Activated T-helper 2 cell treated with anti-CD3 and anti-CD28 coated beads, Interferon-gamma antibody, Interleukin-2, Interleukin-4, amounts not matched to agents 10 μg/mL and 5 μg/mL and 100 μg/mL, durations not matched to agents 14 hours and 24 hours and 36 hours (primary cell): Measurements from ENCODE around the gene PSME1. TPM values are rescaled to one million over a fixed set of nuclear protein-coding genes. Genes with fewer than 3 reads are reported as not detected.

Experiments used
- DNase-seq: peaks from one replicate; pipeline ENCODE4 v3.0.0; 2021; ENCODE audit warnings: low spot score
- H3K27ac Mint-ChIP-seq: one replicate; pipeline ENCODE4 v1.8.0; 2021; ENCODE audit warnings: mixed read lengths
- H3K27me3 Mint-ChIP-seq: one replicate; pipeline ENCODE4 v1.8.0; 2021; ENCODE audit warnings: low read depth, mixed read lengths
- H3K36me3 Mint-ChIP-seq: one replicate; pipeline ENCODE4 v1.8.0; 2021; ENCODE audit warnings: low read depth, mixed read lengths
- H3K4me1 Mint-ChIP-seq: one replicate; pipeline ENCODE4 v1.8.0; 2021; ENCODE audit warnings: low read depth, mixed read lengths
- H3K4me3 Mint-ChIP-seq: one replicate; pipeline ENCODE4 v1.8.0; 2021; ENCODE audit warnings: low read depth, mild to moderate bottlenecking, moderate library complexity, mixed read lengths
- H3K9me3 Mint-ChIP-seq: one replicate; pipeline ENCODE4 v1.8.0; 2021; ENCODE audit warnings: mixed read lengths
- intact Hi-C: fragments of 100-400 bp; cut with micrococcal nuclease; formaldehyde crosslinking; loops from one replicate; pipeline ENCODE4 v1.15.1; 2023
- total RNA-seq: library from RNA; stranded (reverse); gene quantifications from 2 replicates; pipeline ENCODE4 v1.2.3, GENCODE V29; 2022

The PSME1 gene
- 340 and 342 TPM in 2 replicates for total RNA-seq

GRCh38 chr14:24135834-24136683 lies at the start of gene PSME1:
TSS of gene PSME1 (plus strand) at chr14:24136194. CDS start at chr14:24136263, 69 bp downstream.
- peaks cover 49% of the 10 kb centered on the region for H3K36me3 Mint-ChIP-seq
- H3K27me3 Mint-ChIP-seq = no peaks in the 10 kb centered on the region
- H3K4me1 Mint-ChIP-seq = peaks cover 47% of the 10 kb centered on the region
- intact Hi-C loops = loop anchor here (1.0 kb wide), 3 partner anchors 11 to 25 kb away; partner anchors contain the start of genes IRF9 and RNF31
- DNase-seq = peak; percentile 93
- H3K9me3 Mint-ChIP-seq = no peaks in the 10 kb centered on the region
- H3K27ac Mint-ChIP-seq = peak within 1 kb of the TSS; percentile 91
- peak within 1 kb of the TSS; percentile 92 for H3K4me3 Mint-ChIP-seq

- H3K9me3 Mint-ChIP-seq = no peaks in the 10 kb centered on the region
- H3K27ac Mint-ChIP-seq = no peak overlapping the region
- no peaks in the 10 kb centered on the region for H3K36me3 Mint-ChIP-seq
- DNase-seq = no peak
- no peak overlapping the region for H3K4me3 Mint-ChIP-seq
- intact Hi-C loops = no loop called here
- H3K27me3 Mint-ChIP-seq = no peaks in the 10 kb centered on the region
- peaks cover 9% of the 10 kb centered on the region for H3K4me1 Mint-ChIP-seq
Measured at GRCh38 chr14:24087004-24087403, 49.0 kb upstream of the PSME1 start.

GRCh38 chr14:24088095-24088494 lies 47.9 kb upstream of the PSME1 start:
- no peak for DNase-seq
- intact Hi-C loops = no loop called here
- Mint-ChIP-seq H3K4me3 (no peak overlapping the region), H3K27me3 (no peaks in the 10 kb centered on the region), H3K4me1 (peaks cover 10% of the 10 kb centered on the region), H3K36me3 (no peaks in the 10 kb centered on the region), H3K27ac (no peak overlapping the region), H3K9me3 (no peaks in the 10 kb centered on the region)

- H3K4me3 Mint-ChIP-seq = no peak overlapping the region
- H3K9me3 Mint-ChIP-seq = no peaks in the 10 kb centered on the region
- no peaks in the 10 kb centered on the region for H3K27me3 Mint-ChIP-seq
- intact Hi-C loops = loop anchor here (1.0 to 10.0 kb wide), 3 partner anchors 32 to 345 kb away; no protein-coding TSS in a partner anchor
- no peaks in the 10 kb centered on the region for H3K36me3 Mint-ChIP-seq
- H3K4me1 Mint-ChIP-seq = peaks cover 16% of the 10 kb centered on the region
- no peak for DNase-seq
- no peak overlapping the region for H3K27ac Mint-ChIP-seq
Measured at GRCh38 chr14:24089890-24090289, 46.1 kb upstream of the PSME1 start.

GRCh38 chr14:24092110-24092504 lies 43.9 kb upstream of the PSME1 start:
- intact Hi-C loops = loop anchor here (10.0 kb wide), 1 partner anchor 343 kb away; no protein-coding TSS in a partner anchor
- H3K27ac Mint-ChIP-seq = no peak overlapping the region
- H3K4me1 Mint-ChIP-seq = peaks cover 31% of the 10 kb centered on the region
- no peaks in the 10 kb centered on the region for H3K27me3 Mint-ChIP-seq
- peak overlapping the region; percentile 10 for H3K4me3 Mint-ChIP-seq
- no peak for DNase-seq
- H3K9me3 Mint-ChIP-seq = no peaks in the 10 kb centered on the region
- peaks cover 16% of the 10 kb centered on the region for H3K36me3 Mint-ChIP-seq

- H3K4me1 Mint-ChIP-seq = peaks cover 31% of the 10 kb centered on the region
- intact Hi-C loops = loop anchor here (10.0 kb wide), 1 partner anchor 342 kb away; no protein-coding TSS in a partner anchor
- peak overlapping the region; percentile 68 for H3K27ac Mint-ChIP-seq
- H3K27me3 Mint-ChIP-seq = no peaks in the 10 kb centered on the region
- peak overlapping the region; percentile 97 for H3K4me3 Mint-ChIP-seq
- H3K9me3 Mint-ChIP-seq = no peaks in the 10 kb centered on the region
- no peak for DNase-seq
- H3K36me3 Mint-ChIP-seq = peaks cover 16% of the 10 kb centered on the region
Measured at GRCh38 chr14:24092505-24093206, 43.3 kb upstream of the PSME1 start.

- no peaks in the 10 kb centered on the region for H3K27me3 Mint-ChIP-seq
- peaks cover 16% of the 10 kb centered on the region for H3K36me3 Mint-ChIP-seq
- intact Hi-C loops = loop anchor here (10.0 kb wide), 1 partner anchor 341 kb away; no protein-coding TSS in a partner anchor
- no peaks in the 10 kb centered on the region for H3K9me3 Mint-ChIP-seq
- H3K27ac Mint-ChIP-seq = peak overlapping the region; percentile 68
- no peak for DNase-seq
- H3K4me3 Mint-ChIP-seq = peak overlapping the region; percentile 97
- H3K4me1 Mint-ChIP-seq = peaks cover 31% of the 10 kb centered on the region
Measured at GRCh38 chr14:24093207-24093900, 42.6 kb upstream of the PSME1 start.

- peak within 1 kb of the TSS; percentile 97 for H3K4me3 Mint-ChIP-seq
- H3K36me3 Mint-ChIP-seq = peaks cover 19% of the 10 kb centered on the region
- peaks cover 31% of the 10 kb centered on the region for H3K4me1 Mint-ChIP-seq
- H3K9me3 Mint-ChIP-seq = no peaks in the 10 kb centered on the region
- peak within 1 kb of the TSS; percentile 98 for H3K27ac Mint-ChIP-seq
- intact Hi-C loops = loop anchor here (1.0 to 10.0 kb wide), 3 partner anchors 41 to 341 kb away; partner anchors contain the start of gene DHRS4L2
- H3K27me3 Mint-ChIP-seq = no peaks in the 10 kb centered on the region
- DNase-seq = peak; percentile 68
Measured at GRCh38 chr14:24093901-24094840, 41.8 kb upstream of the PSME1 start, which contains the start of gene PCK2. TSS of gene PCK2 (plus strand) at chr14:24094311. CDS start at chr14:24094406, 95 bp downstream.

GRCh38 chr14:24094841-24095270 lies 41.1 kb upstream of the PSME1 start:
- Mint-ChIP-seq H3K4me3 (peak overlapping the region; percentile 97), H3K27ac (peak overlapping the region; percentile 98), H3K27me3 (no peaks in the 10 kb centered on the region), H3K36me3 (peaks cover 25% of the 10 kb centered on the region), H3K9me3 (no peaks in the 10 kb centered on the region), H3K4me1 (peaks cover 32% of the 10 kb centered on the region)
- no peak for DNase-seq
- intact Hi-C loops = loop anchor here (1.0 to 10.0 kb wide), 5 partner anchors 13 to 340 kb away; partner anchors contain the start of genes DCAF11, DHRS4L2 and NRL

- peak; percentile 54 for DNase-seq
- H3K27me3 Mint-ChIP-seq = no peaks in the 10 kb centered on the region
- H3K4me1 Mint-ChIP-seq = peaks cover 30% of the 10 kb centered on the region
- no peaks in the 10 kb centered on the region for H3K9me3 Mint-ChIP-seq
- intact Hi-C loops = loop anchor here (1.0 to 10.0 kb wide), 4 partner anchors 13 to 339 kb away; partner anchors contain the start of genes DCAF11, DHRS4L2 and NRL
- H3K4me3 Mint-ChIP-seq = peak overlapping the region; percentile 97
- H3K27ac Mint-ChIP-seq = peak overlapping the region; percentile 98
- peaks cover 30% of the 10 kb centered on the region for H3K36me3 Mint-ChIP-seq
Measured at GRCh38 chr14:24095271-24096068, 40.5 kb upstream of the PSME1 start.
